Activated CD4-positive, alpha-beta T cell treated with anti-CD3 and anti-CD28 coated beads for 36 hours (primary cell): ENCODE measurements around the gene PPP2R2B. TPM values are rescaled to one million over a fixed set of nuclear protein-coding genes. Genes with fewer than 3 reads are reported as not detected.

ENCODE experiments used
- ATAC-seq: fragments of 200-7000 bp; cut with Tn5 transposase; one replicate; pipeline ENCODE4 v1.10.0; 2021; ENCODE audit warnings: mild to moderate bottlenecking, moderate library complexity
- CTCF ChIA-PET: fragments of 350-600 bp; sonication (Branson Sonifier 250); formaldehyde crosslinking; loops from one replicate; lab custom pipeline; 2021; ENCODE audit warnings: antibody characterized with exemption; lab: Charles Lee
- POLR2A ChIA-PET: fragments of 350-600 bp; sonication (Branson Sonifier 250); formaldehyde crosslinking; loops from one replicate; lab custom pipeline; 2021; ENCODE audit warnings: antibody characterized with exemption, inconsistent platforms; lab: Charles Lee
- DNase-seq: peaks from one replicate; pipeline ENCODE4 v3.0.0-alpha.2; 2020
- H3K27ac Mint-ChIP-seq: one replicate; pipeline ENCODE4 v1.8.0; 2021; ENCODE audit warnings: mixed read lengths
- H3K27me3 Mint-ChIP-seq: one replicate; pipeline ENCODE4 v1.8.0; 2021; ENCODE audit warnings: mixed read lengths
- H3K36me3 Mint-ChIP-seq: one replicate; pipeline ENCODE4 v1.8.0; 2021; ENCODE audit warnings: low read depth, mixed read lengths
- H3K4me1 Mint-ChIP-seq: one replicate; pipeline ENCODE4 v1.8.0; 2021; ENCODE audit warnings: mixed read lengths
- H3K4me3 Mint-ChIP-seq: one replicate; pipeline ENCODE4 v1.8.0; 2021; ENCODE audit warnings: mild to moderate bottlenecking, moderate library complexity, mixed read lengths
- H3K9me3 Mint-ChIP-seq: one replicate; pipeline ENCODE4 v1.8.0; 2021; ENCODE audit warnings: low read depth, mixed read lengths
- intact Hi-C, 2 experiments: fragments of 100-400 bp; cut with DNase I in 1 of 2; cut with micrococcal nuclease in 1 of 2; formaldehyde crosslinking; loops; one replicate each; pipeline versions ENCODE4 v1.14.2 to v1.15.1; 2022 to 2024; cut with DNase I, micrococcal nuclease
- total RNA-seq, 2 experiments: library from RNA; stranded (reverse); gene quantifications; one replicate each; pipeline ENCODE4 v1.2.3, GENCODE V29; 2021

The PPP2R2B gene
- total RNA-seq, 2 experiments from 2014 or later, result 0.40 to 0.85 TPM

DNA sequence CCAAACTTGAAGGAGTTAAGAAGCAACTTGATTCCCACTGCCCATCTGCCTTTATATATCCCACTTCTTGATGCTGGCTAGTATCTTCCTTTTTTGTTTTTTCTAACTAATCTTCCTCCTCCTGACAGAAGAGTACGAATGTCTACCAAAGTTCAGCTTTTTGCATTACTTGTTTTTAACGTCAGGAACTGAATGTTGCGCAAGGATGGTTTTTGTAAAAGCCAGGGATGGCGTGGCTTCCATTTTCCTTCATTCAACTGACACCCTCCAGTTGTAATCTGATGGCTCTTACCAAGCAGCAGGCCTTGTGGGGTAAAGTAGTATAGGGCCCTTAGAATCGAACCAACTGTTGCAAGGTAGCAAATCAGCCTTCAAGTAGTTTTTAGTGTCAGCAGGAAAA, 291.8 kb downstream of the PPP2R2B start:
- intact Hi-C loops, result no loop called here

DNA sequence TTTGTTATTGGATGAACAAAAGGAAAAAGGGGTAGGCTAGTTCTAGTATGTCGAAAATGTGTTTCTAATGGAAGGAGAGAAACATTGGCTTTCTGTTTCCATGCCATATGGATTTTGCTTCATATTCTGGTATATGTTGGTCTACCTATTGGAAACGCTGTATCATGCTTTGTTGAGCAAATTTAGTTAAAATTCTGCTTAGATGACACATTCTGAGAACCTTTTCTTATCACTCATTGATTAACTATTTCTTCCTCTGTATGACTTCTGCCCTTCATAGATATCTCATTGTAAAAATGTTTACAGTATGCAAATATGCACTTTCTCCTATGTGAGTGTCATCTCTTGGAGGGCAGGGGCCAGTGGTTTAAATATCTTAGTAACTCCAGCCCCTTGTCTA, 293.8 kb downstream of the PPP2R2B start:
- Mint-ChIP-seq H3K36me3 (no peaks in the 10 kb centered on the region), H3K9me3 (no peaks in the 10 kb centered on the region), H3K27ac (no peak overlapping the region), H3K4me1 (no peaks in the 10 kb centered on the region), H3K27me3 (peaks cover 7% of the 10 kb centered on the region), H3K4me3 (no peak overlapping the region)
- DNase-seq (no peak), ATAC-seq (no peak)
- POLR2A ChIA-PET, result no interaction called here
- intact Hi-C loops, result no loop called here
- CTCF ChIA-PET, result no interaction called here

More for the DNA sequence above, 291.8 kb downstream of the PPP2R2B start:
- Mint-ChIP-seq H3K27me3 (peaks cover 7% of the 10 kb centered on the region), H3K4me3 (no peak overlapping the region), H3K36me3 (no peaks in the 10 kb centered on the region), H3K4me1 (no peaks in the 10 kb centered on the region), H3K9me3 (no peaks in the 10 kb centered on the region), H3K27ac (no peak overlapping the region)
- POLR2A ChIA-PET, result no interaction called here
- no peak for ATAC-seq
- DNase-seq, result no peak
- CTCF ChIA-PET, result interaction anchor here (0.7 kb wide), 1 partner anchor 89 kb away, joined by 3 read pairs; no protein-coding TSS in a partner anchor

DNA sequence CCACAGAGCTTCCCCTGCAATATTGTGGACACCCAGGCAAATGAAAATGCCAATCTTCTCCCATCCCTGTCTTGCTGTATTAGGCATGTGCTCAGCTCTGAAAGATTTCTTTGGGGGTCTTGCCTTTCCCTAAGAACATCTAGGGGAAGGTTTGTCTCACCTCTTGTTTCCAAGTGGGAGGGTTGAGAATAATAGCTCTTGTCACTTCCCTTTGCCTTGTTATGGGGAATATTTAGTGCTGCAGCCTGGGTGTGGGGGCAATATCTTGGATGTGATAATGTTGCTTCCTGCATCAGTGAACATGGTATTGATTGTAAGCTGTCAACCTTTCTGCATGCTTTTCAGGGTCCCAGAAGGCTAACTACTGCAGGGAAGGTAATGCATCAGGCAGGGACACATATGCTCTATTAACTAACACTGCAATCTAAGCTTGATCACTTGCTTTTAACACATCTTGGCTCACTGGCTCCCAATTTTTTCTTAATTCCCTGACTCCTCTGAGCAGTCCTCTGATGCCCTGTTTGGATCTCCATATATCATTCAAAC, 296.4 kb downstream of the PPP2R2B start:
- no peak overlapping the region for H3K4me3 Mint-ChIP-seq
- H3K27me3 Mint-ChIP-seq, result peaks cover 7% of the 10 kb centered on the region
- ChIA-PET CTCF (interaction anchor here (0.6 to 0.8 kb wide), 3 partner anchors 47 to 628 kb away, joined by 3 to 4 read pairs (median 3); no protein-coding TSS in a partner anchor), POLR2A (no interaction called here)
- ATAC-seq, result no peak
- H3K4me1 Mint-ChIP-seq, result no peaks in the 10 kb centered on the region
- H3K36me3 Mint-ChIP-seq, result no peaks in the 10 kb centered on the region
- H3K9me3 Mint-ChIP-seq, result no peaks in the 10 kb centered on the region
- intact Hi-C loops, result no loop called here
- DNase-seq, result no peak
- no peak overlapping the region for H3K27ac Mint-ChIP-seq

DNA sequence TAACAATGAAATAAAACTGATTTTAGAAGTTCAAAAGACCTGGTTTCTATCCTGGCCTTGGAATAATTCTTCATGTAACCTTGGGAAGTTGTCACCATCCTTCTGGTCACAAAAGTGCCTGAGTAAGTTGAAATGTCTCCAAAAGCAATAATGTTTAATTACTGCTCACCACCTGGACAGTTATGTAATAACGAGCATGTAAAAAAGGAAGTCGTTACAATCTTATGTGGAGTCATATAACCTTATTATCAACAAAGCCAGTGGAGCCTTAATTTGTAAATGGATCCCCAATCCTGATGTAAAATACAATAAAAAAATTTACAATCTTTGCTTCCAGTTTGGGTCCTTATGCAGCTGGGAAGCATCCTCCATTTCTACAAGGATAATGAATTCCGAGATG, 298.3 kb downstream of the PPP2R2B start:
- Mint-ChIP-seq H3K4me3 (no peak overlapping the region), H3K27me3 (peaks cover 7% of the 10 kb centered on the region), H3K9me3 (peaks cover 4% of the 10 kb centered on the region), H3K36me3 (no peaks in the 10 kb centered on the region), H3K4me1 (no peaks in the 10 kb centered on the region), H3K27ac (no peak overlapping the region)
- intact Hi-C loops, result no loop called here
- ATAC-seq, result no peak
- no peak for DNase-seq
- CTCF ChIA-PET, result no interaction called here
- POLR2A ChIA-PET, result no interaction called here

DNA sequence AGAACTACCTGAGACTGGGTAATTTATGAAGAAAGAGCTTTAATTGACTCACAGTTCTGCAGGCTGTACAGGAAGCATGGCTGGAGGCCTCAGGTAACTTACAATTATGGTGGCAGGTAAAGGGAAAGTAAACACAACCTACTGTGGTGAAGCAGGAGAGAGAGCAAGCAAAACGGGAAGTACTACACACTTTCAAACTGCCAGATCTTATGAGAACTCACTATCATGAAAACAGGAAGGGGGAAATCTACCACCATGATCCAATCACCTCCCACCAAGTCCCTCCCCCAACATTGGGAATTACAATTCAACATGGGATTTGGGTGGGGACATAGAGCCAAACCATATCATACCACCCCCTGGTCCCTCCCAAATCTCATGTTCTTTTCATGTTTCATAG, 303.8 kb downstream of the PPP2R2B start:
- DNase-seq, result no peak
- Mint-ChIP-seq H3K36me3 (no peaks in the 10 kb centered on the region), H3K4me1 (no peaks in the 10 kb centered on the region), H3K27ac (no peak overlapping the region), H3K9me3 (peaks cover 6% of the 10 kb centered on the region), H3K27me3 (no peaks in the 10 kb centered on the region), H3K4me3 (no peak overlapping the region)
- CTCF ChIA-PET, result no interaction called here
- ATAC-seq, result no peak
- intact Hi-C loops, result no loop called here
- POLR2A ChIA-PET, result no interaction called here

DNA sequence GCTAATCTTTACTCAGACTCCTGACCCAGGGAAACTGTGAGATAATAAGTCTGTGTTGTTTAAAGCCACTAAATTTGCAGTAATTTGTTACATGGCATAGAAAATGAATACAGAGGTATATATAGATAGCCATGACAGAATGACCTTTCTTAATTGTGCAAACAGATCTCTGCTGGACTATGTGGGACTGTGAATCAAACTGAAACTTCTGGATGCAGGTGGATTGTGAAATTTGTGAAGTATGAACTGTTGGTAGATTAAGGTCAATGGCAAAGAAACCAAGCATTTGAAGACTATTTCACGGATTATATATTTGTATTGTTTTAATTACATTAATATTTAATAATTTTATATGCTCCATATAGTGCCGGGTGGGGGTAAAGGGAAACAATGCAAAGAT, 310.4 kb downstream of the PPP2R2B start:
- CTCF ChIA-PET, result no interaction called here
- H3K36me3 Mint-ChIP-seq, result no peaks in the 10 kb centered on the region
- intact Hi-C loops, result no loop called here

DNA sequence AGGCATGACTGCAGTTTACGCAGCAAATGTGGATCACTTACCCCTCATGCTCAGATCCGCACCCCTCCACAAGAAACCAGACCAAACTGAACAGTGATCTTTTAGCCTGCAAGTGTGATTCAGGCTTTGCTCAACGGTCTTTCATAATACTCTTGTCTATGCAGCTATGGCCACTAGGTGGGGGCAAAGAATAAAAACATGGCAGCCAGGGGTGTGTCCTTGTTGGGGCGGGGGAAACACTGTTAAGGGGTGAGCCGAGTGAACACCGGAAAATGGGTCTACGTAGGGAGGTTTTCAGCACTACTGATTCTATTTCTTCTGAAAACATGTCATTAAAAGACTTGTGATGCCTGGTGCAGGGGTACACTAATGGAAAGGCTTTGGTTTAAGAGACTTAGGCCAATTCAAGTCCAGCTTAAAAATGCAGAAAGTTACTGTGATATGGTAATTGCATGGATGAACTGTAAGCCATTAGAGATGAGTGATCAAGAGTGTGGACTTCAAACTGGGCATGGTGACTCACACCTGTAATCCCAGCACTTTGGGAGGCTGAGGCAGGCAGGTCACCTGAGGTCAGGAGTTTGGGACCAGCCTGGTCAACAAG, 312.7 kb downstream of the PPP2R2B start:
- no peaks in the 10 kb centered on the region for H3K4me1 Mint-ChIP-seq
- no peak overlapping the region for H3K27ac Mint-ChIP-seq
- ChIA-PET POLR2A (no interaction called here), CTCF (interaction anchor here (0.6 to 1.4 kb wide), 7 partner anchors 17 to 502 kb away, joined by 3 to 9 read pairs (median 3); no protein-coding TSS in a partner anchor)
- peak; percentile 97 for ATAC-seq
- intact Hi-C loops, result loop anchor here in 1 of 2 experiments (1.0 kb wide), 1 partner anchor 400 kb away; no protein-coding TSS in a partner anchor
- no peaks in the 10 kb centered on the region for H3K36me3 Mint-ChIP-seq
- H3K9me3 Mint-ChIP-seq, result no peaks in the 10 kb centered on the region
- DNase-seq, result peak; percentile 72
- no peaks in the 10 kb centered on the region for H3K27me3 Mint-ChIP-seq
- no peak overlapping the region for H3K4me3 Mint-ChIP-seq

More for the DNA sequence above, 310.4 kb downstream of the PPP2R2B start:
- no peaks in the 10 kb centered on the region for H3K4me1 Mint-ChIP-seq
- H3K27ac Mint-ChIP-seq, result no peak overlapping the region
- no peaks in the 10 kb centered on the region for H3K27me3 Mint-ChIP-seq
- no peak overlapping the region for H3K4me3 Mint-ChIP-seq
- H3K9me3 Mint-ChIP-seq, result no peaks in the 10 kb centered on the region
- ATAC-seq, result no peak
- DNase-seq, result no peak
- POLR2A ChIA-PET, result no interaction called here

DNA sequence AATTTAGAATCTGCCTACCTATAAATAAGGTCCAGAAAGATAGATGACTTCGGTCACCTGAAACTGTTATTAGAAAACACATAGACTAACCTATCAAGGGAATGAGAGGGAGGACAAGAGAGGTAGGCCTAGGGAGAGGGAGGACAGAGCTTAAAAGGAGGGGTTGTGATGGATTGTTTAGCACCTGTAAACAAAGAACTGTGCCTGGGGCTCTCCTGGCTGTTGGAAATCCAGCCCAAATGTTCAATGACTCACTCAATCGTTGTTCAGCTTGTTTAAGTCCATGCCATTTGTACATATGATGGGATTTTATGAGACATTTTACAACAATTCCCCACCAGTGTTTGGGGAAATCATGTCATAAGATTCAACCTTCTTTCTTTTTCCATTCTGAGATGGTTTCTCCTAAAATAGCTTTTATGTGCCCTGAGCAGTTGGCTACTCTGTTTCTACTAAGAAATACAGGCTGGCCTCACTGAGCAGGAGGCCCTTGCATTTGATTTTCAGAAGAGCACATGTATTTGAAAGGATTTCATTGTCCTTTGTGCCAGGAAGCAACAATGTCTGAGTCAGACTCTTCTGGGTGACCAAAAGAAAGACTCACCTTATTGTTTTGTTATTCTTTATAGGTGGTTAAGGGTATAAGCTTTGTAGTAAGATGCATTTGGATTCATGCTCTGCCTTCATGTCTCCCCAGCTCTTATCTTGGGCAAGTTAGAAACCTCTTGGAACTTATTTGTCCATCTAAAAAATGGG, 314.4 kb downstream of the PPP2R2B start:
- ATAC-seq (no peak), DNase-seq (no peak)
- H3K36me3 Mint-ChIP-seq, result no peaks in the 10 kb centered on the region
- H3K4me3 Mint-ChIP-seq, result no peak overlapping the region
- CTCF ChIA-PET, result interaction anchor here (0.6 to 2.7 kb wide), 2 partner anchors 399 to 402 kb away, joined by 3 to 10 read pairs; no protein-coding TSS in a partner anchor
- POLR2A ChIA-PET, result interaction anchor here (0.6 kb wide), 1 partner anchor 264 kb away, joined by 6 read pairs; no protein-coding TSS in a partner anchor
- H3K9me3 Mint-ChIP-seq, result no peaks in the 10 kb centered on the region
- H3K4me1 Mint-ChIP-seq, result no peaks in the 10 kb centered on the region
- H3K27me3 Mint-ChIP-seq, result no peaks in the 10 kb centered on the region
- intact Hi-C loops, result no loop called here
- H3K27ac Mint-ChIP-seq, result no peak overlapping the region

DNA sequence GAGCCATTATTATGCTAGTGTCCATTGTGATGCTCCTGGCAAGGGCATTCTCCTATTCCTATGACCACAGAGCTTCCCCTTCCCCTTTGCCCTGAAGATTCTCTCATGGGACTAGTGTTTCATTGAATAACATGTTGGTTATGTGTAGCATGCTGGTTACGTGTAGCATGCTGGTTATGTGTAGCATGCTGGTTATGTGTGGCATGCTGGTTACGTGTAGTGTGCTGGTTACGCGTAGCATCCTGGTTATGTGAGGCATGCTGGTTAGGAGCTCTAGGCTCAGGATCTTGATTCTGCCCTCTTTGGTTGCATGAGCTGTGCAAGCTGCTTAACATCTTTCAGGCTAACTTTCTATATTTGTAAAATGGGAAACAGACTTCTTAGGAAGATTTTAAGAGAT, 316.1 kb downstream of the PPP2R2B start:
- Mint-ChIP-seq H3K36me3 (no peaks in the 10 kb centered on the region), H3K27ac (no peak overlapping the region), H3K4me3 (no peak overlapping the region), H3K9me3 (no peaks in the 10 kb centered on the region), H3K4me1 (no peaks in the 10 kb centered on the region), H3K27me3 (no peaks in the 10 kb centered on the region)
- ATAC-seq, result no peak
- POLR2A ChIA-PET, result no interaction called here
- CTCF ChIA-PET, result interaction anchor here (0.7 to 2.7 kb wide), 3 partner anchors 58 to 626 kb away, joined by 3 to 10 read pairs (median 3); no protein-coding TSS in a partner anchor
- intact Hi-C loops, result no loop called here
- DNase-seq, result no peak

DNA sequence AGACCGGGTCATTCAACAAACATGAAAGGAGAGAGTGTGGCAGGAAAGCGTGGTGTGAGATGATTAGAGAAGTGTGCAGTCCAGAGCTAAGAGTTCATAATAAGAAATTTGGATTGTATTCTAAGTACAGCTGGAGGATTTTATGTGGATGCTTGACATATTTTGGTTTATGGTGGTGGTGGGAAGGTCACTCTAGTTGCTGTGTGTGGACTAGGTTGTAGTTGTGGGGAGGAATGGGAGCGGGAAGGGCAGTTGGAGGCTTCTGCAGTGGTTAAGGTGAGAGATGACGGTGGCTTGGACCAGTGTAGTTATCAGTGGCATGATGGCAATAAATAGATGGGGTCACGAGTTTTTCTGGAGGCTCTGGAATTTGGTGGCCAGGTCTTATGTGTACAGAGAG, 316.8 kb downstream of the PPP2R2B start:
- DNase-seq (no peak), ATAC-seq (no peak)
- H3K9me3 Mint-ChIP-seq, result no peaks in the 10 kb centered on the region
- H3K36me3 Mint-ChIP-seq, result no peaks in the 10 kb centered on the region
- intact Hi-C loops, result no loop called here
- H3K4me1 Mint-ChIP-seq, result no peaks in the 10 kb centered on the region
- no peak overlapping the region for H3K27ac Mint-ChIP-seq
- ChIA-PET CTCF (interaction anchor here (0.7 kb wide), 1 partner anchor 59 kb away, joined by 3 read pairs; no protein-coding TSS in a partner anchor), POLR2A (no interaction called here)
- H3K27me3 Mint-ChIP-seq, result no peaks in the 10 kb centered on the region
- H3K4me3 Mint-ChIP-seq, result no peak overlapping the region

DNA sequence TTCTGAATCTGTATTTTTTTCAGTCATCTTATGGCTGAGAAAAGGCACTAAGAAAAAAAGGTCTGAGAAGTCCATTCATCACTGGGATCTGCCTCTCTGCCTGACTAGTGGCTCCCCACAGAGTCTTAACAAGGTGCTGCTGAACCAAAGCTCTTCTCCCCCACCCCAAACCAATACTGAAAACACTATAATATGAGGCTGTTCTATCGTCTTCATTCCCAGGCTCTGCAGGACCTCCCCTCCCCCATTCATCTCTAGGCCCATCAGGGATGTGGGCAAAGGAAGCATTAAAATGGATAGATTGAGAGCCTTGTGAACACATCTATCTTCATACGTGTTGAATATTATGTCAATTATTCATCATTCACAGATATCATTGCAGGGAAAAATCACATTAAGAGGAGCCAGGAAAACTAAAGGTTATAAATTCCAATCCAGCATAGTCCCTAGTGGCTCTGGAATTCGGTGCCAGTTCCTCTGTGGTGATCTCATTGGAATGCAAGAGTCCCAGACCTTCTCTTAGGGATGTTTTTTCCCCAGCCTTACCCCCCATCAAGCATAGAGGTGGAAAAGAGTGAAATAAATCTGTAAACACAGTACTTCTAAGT, 318.2 kb downstream of the PPP2R2B start:
- DNase-seq (no peak), ATAC-seq (no peak)
- ChIA-PET CTCF (interaction anchor here (1.0 kb wide), 1 partner anchor 22 kb away, joined by 3 read pairs; no protein-coding TSS in a partner anchor), POLR2A (no interaction called here)
- Mint-ChIP-seq H3K4me1 (no peaks in the 10 kb centered on the region), H3K9me3 (no peaks in the 10 kb centered on the region), H3K27me3 (peaks cover 2% of the 10 kb centered on the region), H3K36me3 (no peaks in the 10 kb centered on the region), H3K4me3 (no peak overlapping the region), H3K27ac (no peak overlapping the region)
- intact Hi-C loops, result no loop called here
